Fibroblast of lung (primary cell): ENCODE measurements around the gene GRHL1.

Experiments used
- CTCF ChIP-seq, 2 donors: IDR thresholded peaks in 1 of 2; conservative IDR thresholded peaks in 1 of 2; 1 replicate in 1 of 2; 2 replicates in 1 of 2; pipeline ENCODE4 v1.5.1; 2011 to 2012; ENCODE audit warnings: low read length in 2 of 2, control low read depth in 1 of 2, inconsistent platforms in 1 of 2, low read depth in 1 of 2, mild to moderate bottlenecking in 1 of 2
- EZH2 ChIP-seq: IDR thresholded peaks from 2 replicates; pipeline ENCODE4 v1.5.1; 2012; ENCODE audit warnings: low read length, control low read depth, mild to moderate bottlenecking; ENCODE audit errors: missing control alignments

GRCh38 chr2:10047616-10048500 lies 96.4 kb downstream of the GRHL1 start:
- TF ChIP-seq CTCF (conservative IDR thresholded peaks at IDR 0.05 in 1 of 2, IDR thresholded peaks at IDR 0.05 in 1 of 2; ENCODE audit: low read depth in 1 of 2, low read length in 2 of 2): no peak
- no peak for TF ChIP-seq EZH2
